OCI-M1 (cell line): ENCODE measurements around the gene P2RX5.
A peak's percentile ranks its signal among the peaks of the same experiment; 100 is the strongest.

Source experiments
- DNase-seq: peaks from one replicate; lab custom pipeline; 2025; lab: John Stamatoyannopoulos, UW

P2RX5 gene

DNA sequence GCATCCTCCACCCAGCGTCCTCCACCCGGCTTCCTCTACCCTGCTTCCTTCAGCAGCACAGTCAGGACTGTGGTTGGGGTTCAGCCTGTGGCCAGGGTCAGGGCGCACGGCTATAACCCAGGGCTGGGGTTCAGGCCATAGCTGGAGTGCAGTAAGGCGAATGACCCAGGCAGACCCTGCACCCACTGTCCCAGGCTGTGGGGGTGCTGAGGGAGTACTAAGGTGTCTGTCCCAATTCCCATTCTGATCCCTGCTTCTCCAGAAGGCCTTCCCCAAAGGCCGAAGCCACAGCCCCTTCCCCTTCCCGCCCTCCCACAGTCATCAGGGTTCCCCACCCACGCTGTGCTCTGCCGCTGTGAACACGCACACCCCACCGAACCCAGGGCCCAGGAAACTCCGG, 14.9 kb downstream of the P2RX5 start:
- DNase-seq = no peak

DNA sequence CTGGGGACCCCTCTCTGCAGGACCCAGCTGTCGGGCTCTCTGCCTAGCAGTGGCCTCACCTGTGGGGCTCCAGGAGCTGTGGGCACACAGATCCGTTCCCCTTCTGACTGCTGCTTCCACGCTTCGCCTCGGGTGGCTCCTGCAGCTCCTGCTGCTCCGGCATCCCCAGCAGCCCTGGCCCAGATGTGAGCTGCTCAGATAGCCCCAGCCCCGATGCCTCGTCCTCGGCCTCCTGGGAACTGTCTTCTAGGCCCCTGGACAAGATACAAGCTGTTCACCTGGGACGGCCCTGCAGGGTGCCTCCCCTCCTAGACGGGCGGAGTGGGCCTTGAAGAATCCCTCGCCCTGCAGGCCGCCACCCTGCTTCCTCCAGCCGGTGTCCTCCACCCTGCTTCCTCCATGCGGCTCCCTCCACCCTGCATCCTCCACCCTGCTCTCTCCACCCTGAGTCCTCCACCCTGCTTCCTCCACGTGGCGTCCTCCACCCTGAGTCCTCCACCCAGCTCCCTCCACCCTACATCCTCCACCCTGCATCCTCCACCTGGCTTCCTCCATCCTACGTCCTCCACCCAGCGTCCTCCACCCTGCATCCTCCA, 16.3 kb downstream of the P2RX5 start:
- no peak for DNase-seq

DNA sequence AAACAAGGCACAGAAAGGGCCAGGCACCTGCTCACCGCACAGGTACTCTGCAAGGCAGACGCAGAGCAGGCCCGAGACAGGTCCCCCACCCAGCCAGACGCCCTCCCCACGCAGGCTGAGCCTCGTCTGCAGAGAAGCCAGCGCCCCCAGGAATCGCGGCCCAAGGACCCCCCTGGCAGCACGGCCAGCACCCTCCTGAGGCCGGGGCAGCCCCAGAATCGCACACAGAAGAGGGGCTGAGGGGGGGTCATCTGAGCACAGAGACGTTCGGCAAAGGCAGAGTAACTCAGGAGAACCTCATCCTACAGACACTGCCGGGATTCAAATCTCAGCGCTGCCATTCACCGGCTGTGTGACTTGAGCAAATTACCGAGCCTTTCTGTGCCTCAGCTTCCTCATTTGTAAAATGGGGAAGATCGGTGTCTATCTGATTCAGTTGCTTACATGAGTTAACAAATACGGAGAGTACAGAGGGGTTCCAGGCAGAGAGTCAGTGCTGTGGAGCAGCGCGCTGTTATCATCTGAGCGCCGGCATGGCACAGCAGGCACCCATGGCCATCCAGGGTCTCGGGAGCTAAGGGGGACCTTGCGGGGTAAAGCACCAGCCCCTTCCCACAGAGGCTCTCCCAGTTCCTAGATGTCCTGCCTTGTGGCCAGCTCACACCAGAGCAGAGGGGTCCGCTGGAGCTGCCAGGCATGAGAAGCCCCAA, 17.0 kb downstream of the P2RX5 start:
- no peak for DNase-seq

DNA sequence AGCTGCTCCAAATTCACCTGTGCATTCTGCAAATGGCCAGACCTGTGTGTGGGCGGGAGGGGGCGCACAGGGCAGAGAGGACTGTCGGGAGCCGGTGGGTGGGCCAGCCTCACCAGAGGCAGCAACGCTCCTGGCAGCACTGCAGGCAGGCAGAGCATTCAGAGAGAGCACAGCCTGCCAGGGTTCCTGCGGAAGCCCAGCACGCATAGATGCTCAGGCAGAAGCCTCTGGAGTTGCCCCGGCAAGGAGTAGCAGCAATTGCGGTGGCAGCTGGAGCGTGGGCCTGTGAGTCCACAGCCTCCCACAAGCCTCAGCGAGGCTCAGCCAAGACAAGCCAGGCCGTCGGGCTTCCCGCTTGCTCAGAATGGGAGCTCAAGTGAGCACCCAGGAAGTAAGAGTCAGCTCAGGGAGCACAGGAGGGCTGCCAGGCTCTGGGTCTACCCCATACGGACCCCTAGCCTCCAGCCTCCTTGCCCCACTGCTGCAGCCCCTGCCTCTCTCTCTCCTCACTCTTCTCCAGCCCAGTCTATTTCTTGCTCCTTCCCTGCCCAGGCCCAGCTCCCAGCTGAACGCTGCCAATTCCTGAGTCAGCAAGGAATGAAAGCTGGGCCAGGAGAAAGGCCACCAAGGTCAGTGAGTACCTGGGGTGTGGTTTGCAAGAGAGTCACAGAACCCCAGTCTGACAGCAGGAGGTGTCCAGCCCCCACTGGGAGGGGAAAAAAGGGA, 17.7 kb downstream of the P2RX5 start:
- DNase-seq = no peak

DNA sequence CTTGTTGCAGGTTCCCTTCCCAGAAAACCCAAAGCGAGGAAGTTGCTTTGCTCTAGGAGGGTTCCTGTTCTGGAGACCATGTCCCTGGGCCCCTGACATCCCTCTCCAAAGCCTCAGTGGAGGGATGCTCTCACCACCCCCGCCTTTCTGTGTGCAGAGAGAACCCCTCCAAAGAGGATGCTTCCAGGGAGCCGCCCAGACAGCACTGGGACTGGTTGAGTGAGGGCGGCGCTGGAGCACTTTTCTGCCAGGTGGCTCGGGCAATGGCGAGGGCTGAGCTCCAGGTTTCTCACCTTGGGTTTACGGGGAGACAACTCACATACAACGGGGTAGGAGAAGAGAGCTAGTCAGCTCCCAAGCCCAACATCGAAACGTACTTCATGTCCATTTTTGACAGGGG, 20.1 kb downstream of the P2RX5 start:
- no peak for DNase-seq

DNA sequence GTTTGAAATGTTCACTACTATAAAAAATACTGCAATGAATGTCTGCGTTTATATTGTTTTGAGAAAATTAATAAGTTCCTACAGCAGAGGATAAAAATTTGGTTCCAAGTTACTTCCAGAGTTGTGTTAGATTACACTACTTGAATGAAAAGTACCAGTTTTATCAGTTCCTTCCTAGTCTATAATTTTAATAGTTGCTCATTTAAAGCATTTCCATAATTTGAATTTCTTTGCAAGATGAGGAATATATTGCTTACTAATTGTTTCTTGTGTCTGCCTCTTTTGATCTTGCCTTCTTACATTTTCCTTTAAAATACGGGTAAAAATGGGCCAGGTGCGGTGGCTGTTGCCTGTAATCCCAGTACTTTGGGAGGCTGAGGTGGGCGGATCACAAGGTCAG, 23.4 kb downstream of the P2RX5 start:
- DNase-seq = no peak

DNA sequence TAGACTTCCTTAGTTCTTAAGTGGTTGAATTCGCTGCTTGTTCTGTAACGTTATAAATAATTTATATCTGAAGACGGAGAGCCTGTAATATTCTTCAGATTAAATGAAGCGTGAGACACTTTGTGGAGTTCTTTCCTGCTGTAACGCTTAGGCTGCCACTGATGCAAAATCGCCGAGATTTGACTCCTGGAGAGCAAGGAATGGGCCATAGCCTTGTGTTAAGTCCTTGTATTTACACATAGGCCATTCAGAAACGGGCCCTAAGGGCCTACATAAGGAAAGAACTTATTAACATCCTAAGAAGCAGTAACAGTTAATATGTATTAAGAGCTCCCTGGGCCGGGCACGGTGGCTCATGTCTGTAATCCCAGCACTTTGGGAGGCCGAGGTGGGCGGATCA, 26.4 kb downstream of the P2RX5 start:
- no peak for DNase-seq

DNA sequence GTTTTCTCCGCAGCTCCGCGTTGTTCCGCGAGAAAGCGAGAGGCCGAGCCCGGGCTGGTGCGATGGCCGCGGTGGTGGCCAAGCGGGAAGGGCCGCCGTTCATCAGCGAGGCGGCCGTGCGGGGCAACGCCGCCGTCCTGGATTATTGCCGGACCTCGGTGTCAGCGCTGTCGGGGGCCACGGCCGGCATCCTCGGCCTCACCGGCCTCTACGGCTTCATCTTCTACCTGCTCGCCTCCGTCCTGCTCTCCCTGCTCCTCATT, 26.9 kb downstream of the P2RX5 start:
- DNase-seq = no peak

DNA sequence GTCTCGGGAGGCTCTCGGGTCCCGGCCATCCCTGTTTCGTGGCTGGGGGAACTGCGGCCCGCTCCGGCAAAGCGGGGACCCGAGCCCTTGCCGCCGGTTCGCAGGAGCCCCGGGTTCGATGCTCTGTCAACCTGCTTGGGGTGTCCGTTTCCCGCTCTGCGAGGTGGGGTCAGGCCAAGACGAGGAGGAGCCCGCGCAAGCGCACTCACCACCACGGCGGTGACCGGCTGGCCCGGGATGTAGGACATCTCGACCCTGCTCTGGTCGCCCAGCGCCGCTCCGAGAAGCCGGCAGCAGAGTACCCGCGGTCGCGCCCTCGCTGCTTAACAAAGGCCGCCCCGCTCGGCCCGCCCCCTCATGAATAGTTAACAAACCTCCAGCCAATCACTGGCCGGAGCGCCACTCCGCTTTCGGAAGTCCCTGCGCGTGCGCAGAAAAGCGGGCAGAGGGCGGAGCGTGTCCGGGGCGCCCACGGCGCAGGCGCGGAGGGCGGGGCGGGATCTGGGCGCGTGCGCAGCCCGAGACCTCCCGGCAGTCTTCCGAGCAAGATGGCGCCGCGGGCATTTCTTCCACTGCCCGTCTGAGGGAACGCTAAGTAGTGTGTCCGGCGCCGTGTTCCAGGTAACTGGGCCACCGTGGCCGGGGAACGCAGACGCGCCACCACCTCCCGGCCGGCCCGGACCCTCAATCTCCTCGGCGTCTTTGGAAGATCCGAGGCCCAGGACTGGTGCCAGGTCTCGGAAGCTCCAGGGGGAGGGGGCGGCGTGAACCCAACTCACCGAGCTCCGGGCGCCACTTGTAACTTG, 27.5 kb downstream of the P2RX5 start, which contains the start of the genes EMC6 and TAX1BP3:
EMC6 (plus strand) TSS at position 534 of the 806 bp plus-strand sequence. CDS start 335 bp downstream, outside the sequence.
TAX1BP3 (minus strand) TSS at position 300 of the 806 bp plus-strand sequence; CDS start at position 248, 52 bp downstream.
- DNase-seq = peak; percentile 98

DNA sequence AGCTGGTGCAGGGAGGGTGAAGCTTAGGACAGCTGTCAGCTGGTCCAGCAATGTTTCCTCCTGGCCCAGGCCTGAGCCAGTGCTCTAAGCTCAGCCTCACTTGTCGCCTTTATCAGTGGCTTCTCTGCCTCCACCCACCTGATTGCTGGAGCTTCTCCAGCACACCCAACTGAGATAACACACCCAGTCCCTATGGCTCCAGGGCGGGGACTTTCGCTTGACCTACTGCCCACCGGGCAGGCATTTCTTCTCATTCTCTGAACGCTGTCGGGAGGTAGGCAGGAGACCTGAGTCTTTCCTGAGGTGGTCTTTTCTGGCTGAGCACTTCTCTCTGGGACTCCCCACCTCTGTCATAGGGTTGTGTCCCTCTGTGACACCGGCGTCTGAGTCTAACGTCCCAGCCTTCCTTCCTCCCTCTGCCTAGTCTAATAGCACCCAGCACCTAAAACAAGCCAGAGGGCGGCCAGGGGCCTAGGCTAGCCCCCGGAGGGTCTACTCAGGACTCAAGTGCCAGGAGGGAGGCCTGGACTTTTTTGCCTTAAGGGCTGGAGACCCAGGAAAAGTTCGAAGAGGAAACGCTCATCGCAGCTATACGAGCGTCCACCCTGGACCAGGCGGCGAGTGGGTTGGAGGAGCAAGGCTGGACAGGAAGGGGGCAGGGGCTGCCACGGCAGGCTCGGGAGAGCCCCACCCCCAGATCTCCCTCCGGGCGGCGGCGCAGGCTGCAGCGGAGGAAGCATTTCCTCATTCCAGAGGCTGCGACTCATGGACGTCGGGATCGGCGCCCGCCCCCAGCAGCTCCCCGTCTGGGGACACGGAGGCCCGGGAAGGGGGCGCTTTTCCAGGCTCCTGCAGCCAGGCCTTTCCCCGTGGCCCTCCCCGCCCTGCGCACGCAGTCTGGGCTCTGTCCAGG, 28.3 kb downstream of the P2RX5 start:
- DNase-seq = peak; percentile 90

DNA sequence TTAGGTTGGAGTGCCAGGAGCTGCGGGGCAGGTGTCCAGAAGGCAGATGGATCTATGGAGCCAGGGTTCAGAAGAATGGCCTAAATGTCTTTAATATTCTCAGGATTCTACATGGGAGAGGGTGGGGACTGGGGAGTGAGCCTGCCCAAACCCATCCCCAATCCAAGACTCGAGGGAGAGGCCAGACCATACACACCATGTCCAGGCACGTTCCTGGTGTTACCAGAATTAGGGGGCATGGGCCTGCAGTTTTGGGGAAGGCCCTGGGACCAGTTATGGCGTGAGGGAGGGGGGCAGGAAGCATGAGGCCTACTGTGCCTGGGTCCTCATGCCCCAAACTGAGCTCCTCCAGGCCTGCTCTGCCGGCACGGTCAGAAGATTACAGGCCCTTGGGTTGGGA, 29.4 kb downstream of the P2RX5 start:
- DNase-seq = no peak

DNA sequence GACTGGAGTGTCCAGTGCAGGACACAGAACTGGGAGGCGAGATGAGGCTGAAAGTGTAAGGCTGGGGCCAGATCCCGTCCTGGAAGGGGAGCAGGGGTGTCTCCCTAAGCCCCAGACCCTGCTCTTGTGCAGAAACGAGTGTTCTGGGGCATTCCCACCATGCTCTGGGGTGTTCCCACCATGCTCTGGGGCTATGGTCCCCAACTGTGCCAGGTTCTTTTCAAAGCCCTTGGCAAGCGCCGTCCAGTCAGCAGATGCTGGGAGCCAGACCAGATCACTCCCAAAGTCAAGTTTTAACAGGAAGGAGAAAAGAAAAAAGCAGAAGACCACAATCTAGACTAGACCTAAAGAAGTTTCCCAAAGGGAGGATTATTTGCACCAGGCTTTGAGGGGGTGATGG, 30.1 kb downstream of the P2RX5 start:
- no peak for DNase-seq

DNA sequence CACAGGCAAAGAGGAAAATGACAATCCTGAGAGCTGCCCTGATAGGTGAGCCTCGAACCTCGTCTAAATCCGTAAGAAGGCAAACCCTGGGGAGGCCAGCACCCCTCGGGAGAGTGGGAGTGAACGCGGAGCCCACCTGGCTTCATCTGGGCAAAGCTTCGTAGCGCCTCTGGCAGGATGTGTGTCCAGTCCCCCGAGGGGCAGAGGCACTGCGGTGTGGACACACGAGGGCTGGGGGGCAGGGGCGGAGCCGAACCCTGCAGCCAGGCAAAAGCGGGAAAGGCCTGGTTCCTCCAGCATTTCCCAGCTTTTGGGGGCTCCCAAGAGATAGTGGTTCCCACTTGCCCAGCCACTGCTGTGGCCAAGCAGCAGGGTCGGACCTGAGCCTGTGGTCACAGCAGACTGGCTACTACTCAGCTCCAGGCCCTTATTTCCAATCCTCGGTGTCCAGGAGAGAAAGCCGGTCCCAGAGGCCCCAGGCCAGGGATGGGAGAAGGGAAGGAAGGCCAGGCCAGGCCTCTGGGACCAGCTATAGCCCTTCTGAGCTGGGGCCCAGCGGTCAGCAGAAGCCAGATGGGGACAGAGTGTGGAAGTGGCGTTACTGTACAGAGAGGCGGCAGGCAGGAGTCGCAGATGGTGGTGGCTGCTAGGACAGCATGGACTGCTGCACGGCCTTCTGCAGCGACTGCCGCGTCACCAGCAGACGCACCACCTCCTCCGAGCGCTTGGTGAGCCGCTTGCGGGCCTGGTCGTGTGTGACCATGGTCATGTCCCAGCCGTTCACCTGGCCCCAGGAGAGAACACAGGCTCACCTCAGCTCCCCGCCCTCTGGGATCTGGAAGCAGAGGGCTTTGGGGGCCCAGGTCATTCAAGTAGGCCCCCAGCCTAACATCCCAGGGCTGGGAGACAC, 32.6 kb downstream of the P2RX5 start:
- DNase-seq = no peak

DNA sequence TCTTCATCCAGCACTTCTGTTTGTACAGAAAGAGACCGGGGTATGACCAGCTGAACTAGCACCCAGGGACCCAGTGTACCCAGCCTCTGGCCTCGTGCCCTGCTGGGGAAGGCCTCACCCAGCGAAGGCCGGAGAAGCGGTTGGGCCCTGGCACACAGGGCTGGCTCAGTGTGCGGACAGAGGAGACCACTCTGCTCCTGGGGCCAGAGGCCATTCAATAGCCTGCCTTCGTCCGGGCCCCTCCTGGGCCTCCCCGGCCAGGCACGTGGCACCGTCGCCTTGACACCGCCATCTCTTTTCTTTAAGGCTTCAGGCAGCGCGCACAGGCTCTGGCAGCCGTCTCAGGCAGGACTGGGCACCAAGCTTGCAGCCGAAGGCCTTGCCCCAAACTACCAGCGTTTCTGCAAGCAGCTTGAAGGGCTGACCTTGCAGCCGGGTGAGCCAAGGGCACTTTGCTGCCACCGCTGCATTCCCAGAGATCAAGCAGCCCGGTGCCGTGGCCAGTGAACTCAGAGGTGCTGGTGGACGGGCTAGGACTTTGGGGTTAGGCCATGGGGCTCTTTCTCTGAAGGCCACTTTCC, 35.6 kb downstream of the P2RX5 start:
- no peak for DNase-seq

DNA sequence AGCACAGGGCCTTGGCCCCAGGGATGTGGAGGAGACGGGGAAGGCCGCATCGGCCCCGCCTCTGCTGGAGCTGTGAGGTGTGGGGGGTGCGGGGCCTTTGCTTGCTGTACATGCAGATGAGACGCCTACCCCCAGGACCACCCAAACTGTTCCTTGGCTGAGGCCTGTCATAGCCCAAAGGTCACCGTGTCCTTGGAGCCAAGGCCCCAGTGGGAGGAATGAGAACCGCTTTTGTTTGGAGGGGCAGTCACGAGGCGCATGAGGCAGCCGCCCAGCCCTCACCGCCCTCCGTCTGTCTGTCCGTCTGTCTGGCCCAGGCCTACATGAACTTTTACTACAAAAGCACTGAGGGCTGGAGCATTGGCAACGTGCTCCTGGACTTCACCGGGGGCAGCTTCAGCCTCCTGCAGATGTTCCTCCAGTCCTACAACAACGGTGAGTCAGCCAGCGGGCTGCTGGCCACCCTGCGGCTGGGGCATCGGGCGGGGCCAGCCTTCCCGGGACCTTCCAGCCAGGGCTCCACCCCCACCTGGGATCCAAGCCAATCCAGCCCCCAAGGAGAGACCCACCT, 36.3 kb downstream of the P2RX5 start:
- DNase-seq = no peak

DNA sequence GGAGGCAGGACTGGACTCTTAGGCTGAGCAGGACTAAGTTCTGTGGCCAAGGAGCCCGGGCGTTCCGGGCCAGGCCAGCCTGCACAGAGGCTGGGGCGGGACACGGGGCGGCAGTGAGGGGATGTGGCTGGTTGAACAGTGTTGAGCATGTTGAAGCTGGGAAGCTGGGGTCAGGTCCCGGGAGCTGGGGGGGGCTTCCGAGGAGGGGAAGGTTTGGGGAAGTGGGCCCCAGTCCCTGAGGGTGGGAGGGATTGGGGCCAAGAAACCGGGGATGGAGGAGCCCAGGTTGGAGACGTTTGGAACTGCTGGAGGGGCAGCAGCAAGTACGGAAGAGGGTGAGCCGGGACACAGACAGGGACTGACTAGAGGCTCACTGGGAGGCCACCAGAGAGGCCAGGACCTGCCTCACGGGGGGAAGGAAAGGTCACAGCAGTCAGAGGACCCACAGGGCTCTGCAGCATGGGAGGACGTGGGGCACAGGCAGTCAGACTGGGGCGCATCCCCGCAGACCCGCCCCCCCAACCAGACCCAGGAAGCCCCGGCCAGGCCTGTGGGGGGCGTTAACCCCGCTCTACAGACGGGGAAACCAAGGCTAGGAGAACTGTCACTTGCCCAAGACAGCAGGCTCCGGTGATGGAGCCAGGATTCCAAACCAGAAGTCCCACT, 37.0 kb downstream of the P2RX5 start:
- no peak for DNase-seq

DNA sequence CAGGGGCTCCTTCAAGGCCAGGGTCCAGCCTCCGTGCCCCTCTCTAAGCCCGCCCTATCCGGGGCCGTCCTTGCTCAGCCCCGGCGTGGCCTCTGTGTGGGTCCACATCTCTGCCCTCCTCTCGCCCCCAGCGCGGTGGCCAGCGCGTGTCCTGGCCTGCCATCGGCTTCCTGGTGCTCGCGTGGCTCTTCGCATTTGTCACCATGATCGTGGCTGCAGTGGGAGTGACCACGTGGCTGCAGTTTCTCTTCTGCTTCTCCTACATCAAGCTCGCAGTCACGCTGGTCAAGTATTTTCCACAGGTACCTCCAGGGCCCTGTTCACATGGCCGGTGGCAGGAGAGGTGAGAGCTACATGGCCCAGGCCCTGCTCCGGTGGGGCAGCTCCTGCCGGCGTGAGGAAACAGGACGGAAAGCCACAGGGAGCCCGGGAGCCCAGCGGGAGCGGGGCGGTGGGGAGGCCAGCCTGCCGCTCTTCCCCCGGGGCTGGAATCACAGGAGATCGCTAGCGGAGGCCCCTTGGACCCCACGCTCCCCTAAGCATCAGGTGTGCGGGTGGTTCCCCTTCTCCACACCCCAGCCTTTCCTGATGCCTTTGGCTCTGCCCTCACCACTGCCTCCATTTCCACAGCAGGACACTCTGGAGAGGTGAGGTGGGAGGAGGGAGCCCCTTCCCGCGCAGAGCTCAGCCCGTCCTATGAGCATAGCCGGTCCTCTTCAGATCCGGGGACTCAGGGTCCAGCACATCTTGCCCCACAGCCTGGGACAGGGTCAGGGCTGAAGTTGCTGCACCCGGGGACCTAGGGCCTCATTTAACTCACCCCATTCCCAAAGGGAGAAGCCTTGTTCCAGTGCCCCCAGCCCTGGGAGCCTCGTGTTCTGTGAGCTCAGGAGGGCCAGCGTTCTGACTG, 37.8 kb downstream of the P2RX5 start:
- no peak for DNase-seq

DNA sequence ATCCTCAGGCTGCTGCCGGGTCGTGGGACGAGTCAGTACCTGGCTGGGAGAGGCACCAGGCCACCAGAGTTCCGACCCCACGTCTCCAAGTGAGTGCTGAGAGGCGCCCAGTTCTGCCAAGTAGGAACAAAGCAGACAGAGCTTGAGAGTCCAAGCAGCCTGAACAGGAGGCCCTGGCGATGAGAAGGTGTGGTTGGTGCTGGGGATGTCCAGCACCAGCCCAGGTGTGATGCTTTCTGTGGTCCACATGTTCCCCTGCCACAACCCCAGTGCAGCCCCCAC, 38.4 kb downstream of the P2RX5 start:
- no peak for DNase-seq
